ENCODE measurements around the gene VSIG10L.

Gene VSIG10L

DNA sequence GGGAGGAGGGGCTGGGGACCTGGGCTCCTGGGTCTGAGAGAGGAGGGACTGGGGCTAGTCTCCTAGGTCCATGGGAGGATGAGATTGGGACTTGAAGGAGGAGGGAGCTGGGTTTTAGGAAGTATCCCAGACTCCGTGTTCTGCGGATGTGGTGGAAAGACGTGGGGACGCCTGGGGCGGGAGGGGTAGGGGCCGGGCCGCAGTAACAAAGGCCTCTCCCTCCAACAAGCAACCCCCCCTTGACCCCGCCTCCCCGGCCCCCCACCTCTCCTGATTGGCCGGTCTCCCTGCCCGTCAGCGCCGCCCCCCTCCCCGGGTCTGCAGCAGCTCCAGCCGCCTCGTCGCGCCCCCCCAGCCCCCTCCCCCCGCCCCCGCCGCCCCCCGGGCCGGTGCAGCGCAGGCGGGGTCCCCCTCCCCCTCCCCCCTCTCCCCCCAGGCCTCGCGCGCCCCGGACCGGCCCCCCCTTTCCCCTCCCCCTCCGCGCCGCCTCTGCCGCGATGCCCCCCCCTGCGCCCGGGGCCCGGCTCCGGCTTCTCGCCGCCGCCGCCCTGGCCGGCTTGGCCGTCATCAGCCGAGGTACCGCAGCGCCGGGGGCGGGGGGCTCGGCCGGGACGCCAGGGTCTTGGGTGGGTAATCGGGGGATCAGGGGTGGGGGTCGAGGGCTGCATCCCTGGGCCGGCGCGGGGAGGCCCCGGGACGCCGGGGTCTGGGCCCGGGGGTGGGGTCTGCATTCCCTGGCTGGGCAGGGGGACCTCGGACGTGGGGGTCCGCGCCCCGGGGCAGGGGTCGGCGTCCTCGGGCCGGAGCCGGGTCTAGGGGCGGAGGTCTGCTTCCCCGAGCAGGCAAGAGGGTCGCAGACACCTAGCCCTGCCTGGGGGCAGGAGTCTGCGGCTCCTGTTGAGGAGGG, 30.3 kb downstream of the VSIG10L start, which contains the start of gene IGLON5:
IGLON5 (plus strand) TSS at position 294 of the 907 bp plus-strand sequence; CDS start at position 498, 204 bp downstream.
- DNase-seq = no peak

DNA sequence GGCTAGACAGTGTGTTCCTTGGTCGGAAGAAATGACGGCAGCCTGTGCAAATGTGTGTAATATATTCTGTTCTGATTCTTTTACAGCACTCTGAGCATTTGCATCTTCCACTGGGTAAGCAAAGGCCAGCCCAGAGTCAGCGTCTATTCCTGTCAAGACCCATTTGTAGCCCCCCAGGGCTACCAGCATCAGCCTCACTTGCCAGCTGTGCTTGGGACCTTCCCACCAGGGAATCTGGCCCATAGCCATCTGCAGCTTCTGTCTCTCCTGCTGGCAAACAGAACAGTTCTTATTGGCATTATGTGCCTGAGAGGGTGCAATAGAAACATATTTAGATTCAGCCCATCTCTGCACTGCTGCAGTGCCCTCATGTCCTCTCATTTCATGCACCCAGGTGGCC, 36.5 kb downstream of the VSIG10L start:
- DNase-seq = no peak

GRCh38 chr19:51301266-51301665, 40.7 kb downstream of the VSIG10L start:
- no peak for DNase-seq

DNA sequence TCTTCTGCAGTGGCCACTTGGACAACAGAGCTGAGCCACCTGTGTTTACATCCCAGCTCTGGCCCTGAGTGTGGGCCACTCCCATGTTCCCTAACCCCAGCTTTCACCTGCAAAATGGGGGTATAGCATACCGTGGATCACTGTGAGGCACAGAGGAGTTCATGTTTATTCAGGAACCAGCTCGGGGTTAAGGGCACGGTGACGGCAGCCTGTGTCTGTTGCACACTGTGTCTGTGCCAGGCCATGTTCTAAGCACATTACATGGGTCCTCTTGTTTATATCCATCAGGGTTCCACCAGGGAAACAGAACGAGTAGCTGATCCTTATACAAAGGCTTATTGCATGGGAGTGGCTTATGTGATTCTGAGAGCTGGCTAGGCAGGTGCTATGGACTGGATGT, 44.5 kb downstream of the VSIG10L start:
- DNase-seq = no peak

- no peak for DNase-seq
Observed at GRCh38 chr19:51296336-51297093, 45.4 kb downstream of the VSIG10L start.

DNA sequence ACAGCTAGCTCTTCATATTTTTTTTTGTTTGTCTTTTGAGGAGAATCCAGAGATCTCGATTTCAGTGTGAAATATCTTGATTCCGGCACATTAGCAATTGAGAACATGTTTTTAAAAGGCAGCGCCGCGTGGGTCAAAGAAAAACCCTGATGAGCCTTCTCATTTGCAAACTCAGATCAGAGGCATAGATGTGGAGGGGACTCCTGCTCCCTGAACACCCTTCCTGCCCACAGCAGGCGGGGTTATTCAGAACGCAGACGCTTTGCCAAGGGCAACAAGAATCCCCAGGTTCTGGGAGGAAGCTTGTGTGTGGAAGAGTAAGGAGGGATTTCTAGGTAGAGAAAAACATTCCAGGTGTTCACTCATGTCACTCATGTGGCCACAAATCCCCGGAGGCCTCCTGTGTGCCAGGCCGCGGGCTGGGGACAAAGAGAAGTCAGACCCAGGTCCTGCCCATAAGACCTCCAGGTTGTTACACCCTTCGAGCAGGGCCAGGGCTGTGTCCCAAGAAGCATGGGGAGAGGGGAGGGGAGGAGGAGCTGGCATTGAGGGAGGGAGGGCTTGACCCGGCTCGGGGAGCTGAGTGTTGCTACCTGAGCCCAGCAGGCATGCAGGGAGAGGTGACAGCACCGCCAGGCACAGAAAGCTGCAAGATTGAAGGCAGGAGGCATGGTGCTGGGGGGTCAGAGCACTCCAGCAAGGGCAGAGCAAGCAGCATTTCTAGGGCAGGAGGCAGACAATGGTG, 46.4 kb downstream of the VSIG10L start:
- DNase-seq = no peak

GRCh38 chr19:51294977-51295375, 47.0 kb downstream of the VSIG10L start:
- no peak for DNase-seq

DNA sequence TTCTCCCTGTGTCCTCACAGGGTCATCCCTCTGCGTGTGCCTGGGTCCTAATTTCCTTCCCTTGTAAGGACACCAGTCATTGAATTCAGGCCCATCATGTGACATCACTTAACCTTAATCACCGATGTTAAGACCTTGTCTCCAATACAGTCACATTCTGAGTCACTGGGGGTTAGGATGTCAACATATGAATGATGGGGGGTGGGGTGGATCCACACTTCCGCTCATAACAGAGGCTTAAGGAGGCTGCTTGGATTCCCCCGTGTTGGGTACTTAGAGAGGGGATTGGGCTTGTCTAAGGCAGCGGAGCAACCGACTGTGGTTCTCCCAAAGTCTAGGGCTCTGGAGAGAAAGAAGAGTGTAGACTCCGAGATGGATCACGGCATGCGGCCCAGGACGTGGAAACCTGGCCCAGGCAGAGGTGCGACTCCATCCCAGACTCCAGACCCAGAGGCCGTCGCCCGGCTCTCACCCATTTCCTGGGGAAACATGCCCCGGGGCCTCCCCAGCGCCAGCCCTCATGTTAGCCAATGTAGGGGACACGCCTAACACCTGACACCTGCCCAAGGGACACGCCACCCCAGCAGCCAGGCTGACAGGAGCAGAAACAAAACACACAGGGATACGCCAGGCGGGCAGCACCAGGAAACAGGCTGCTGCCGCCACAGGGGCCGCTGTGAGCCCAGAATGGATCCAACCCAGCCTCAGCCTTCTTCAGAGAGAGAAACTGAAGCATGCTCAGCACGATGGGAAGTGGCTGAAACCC, 47.5 kb downstream of the VSIG10L start:
- no peak for DNase-seq

DNA sequence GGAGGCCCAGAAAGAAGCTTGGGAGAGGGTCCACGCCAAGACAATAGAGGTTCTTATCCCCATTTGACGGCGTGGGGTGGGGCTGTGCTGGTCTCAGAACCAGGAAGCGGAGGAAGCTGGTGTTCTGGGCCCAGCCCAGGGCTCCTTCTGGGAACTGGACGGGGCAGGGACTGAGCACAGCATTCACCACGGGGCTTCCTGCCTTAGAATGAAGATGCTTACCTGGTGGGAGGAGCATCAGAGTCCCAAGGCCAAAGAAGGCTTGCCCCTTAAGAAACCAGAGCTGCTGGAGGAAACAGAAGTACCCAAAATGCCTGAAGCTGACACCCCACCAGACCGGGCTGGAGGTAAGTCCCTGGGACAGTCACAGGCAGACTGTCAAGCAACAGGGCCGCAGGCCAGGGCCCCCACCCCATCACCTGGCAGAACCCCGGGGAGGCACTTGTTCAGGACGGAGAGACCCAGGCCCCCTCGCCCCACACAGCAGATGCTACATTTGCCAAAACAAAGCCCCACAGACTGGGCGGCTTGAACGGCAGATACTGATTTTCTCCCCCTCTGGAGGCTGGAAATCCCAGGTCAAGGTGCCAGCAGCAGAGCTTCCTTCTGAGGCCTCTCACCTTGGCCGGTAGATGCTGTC, 48.2 kb downstream of the VSIG10L start:
- DNase-seq = no peak

- DNase-seq = no peak
Observed at GRCh38 chr19:51292971-51293370, 49.0 kb downstream of the VSIG10L start.

GRCh38 chr19:51289635-51290034, 52.3 kb downstream of the VSIG10L start:
- DNase-seq = no peak

- DNase-seq = no peak
Observed at GRCh38 chr19:51285682-51286081, 56.3 kb downstream of the VSIG10L start.

- no peak for DNase-seq
Observed at GRCh38 chr19:51282335-51282734, 59.6 kb downstream of the VSIG10L start.

Data from bone marrow (tissue), 2 donors.